GM23338 (cell line): ENCODE results near the gene KLHDC7B. TPM values are rescaled to one million over a fixed set of nuclear protein-coding genes. Genes with fewer than 3 reads are reported as not detected.
"Not testable (repeated sequence)": the region's sequence is repeated elsewhere in the genome, so short reads cannot be mapped to it uniquely, and the experiment has no call there.

ENCODE experiments used
- ATAC-seq: fragments of 200-7000 bp; cut with Tn5 transposase; 3 replicates; pipeline ENCODE4 v1.9.1; 2020
- DNase-seq: peaks from one replicate; pipeline ENCODE4 v3.0.0-alpha.2; 2015; ENCODE audit warnings: low spot score
- H2AFZ ChIP-seq: fragments of 200-600 bp; sonication (generic); 2 replicates; pipeline ENCODE4 v1.8.0; 2016; ENCODE audit warnings: antibody characterized with exemption, mild to moderate bottlenecking, moderate library complexity
- H3F3A ChIP-seq: fragments of 200-600 bp; sonication (generic); replicated peaks from 2 replicates; pipeline ENCODE4 v1.8.0; 2017; ENCODE audit warnings: antibody characterized with exemption, mixed run types, low read depth
- H3K27ac ChIP-seq: fragments of 200-600 bp; sonication (generic); 2 replicates; pipeline ENCODE4 v1.6.1; 2016; ENCODE audit warnings: low read depth
- H3K27me3 ChIP-seq: fragments of 200-600 bp; sonication (generic); 2 replicates; pipeline ENCODE4 v1.8.0; 2016; ENCODE audit warnings: mild to moderate bottlenecking, mixed run types, moderate library complexity; ENCODE audit not compliant: insufficient read depth
- H3K36me3 ChIP-seq: fragments of 200-600 bp; sonication (generic); 2 replicates; pipeline ENCODE4 v1.8.0; 2016; ENCODE audit warnings: mild to moderate bottlenecking; ENCODE audit not compliant: insufficient read depth
- H3K4me1 ChIP-seq: fragments of 200-600 bp; sonication (generic); 2 replicates; pipeline ENCODE4 v1.8.0; 2016; ENCODE audit warnings: mild to moderate bottlenecking, moderate library complexity; ENCODE audit not compliant: insufficient read depth
- H3K4me2 ChIP-seq: fragments of 200-600 bp; sonication (generic); 2 replicates; pipeline ENCODE4 v1.7.1; 2017; ENCODE audit warnings: mixed run types
- H3K4me3 ChIP-seq: fragments of 200-600 bp; sonication (generic); 2 replicates; pipeline ENCODE4 v1.6.1; 2016; ENCODE audit warnings: mixed run types
- H3K79me2 ChIP-seq: fragments of 200-600 bp; sonication (generic); replicated peaks from 2 replicates; pipeline ENCODE4 v1.8.0; 2017; ENCODE audit warnings: mild to moderate bottlenecking; ENCODE audit not compliant: insufficient read depth
- H3K9me2 ChIP-seq: fragments of 200-600 bp; sonication (generic); 2 replicates; pipeline ENCODE4 v1.8.0; 2017; ENCODE audit not compliant: insufficient read depth
- H4K20me1 ChIP-seq: fragments of 200-600 bp; sonication (generic); replicated peaks from 2 replicates; pipeline ENCODE4 v1.8.0; 2017; ENCODE audit warnings: mild to moderate bottlenecking; ENCODE audit not compliant: insufficient read depth
- H3K27ac Mint-ChIP-seq: 2 replicates; pipeline ENCODE4 v1.8.0; 2020; ENCODE audit warnings: inconsistent platforms, mild to moderate bottlenecking, moderate library complexity, mixed read lengths
- H3K27me3 Mint-ChIP-seq: 3 replicates; pipeline ENCODE4 v1.8.0; 2022; ENCODE audit warnings: low read depth, mild to moderate bottlenecking, moderate library complexity, mixed read lengths, inconsistent platforms; ENCODE audit not compliant: insufficient read depth, poor library complexity
- H3K36me3 Mint-ChIP-seq: 3 replicates; pipeline ENCODE4 v1.8.0; 2021; ENCODE audit warnings: low read depth, mild to moderate bottlenecking, inconsistent platforms, moderate library complexity, mixed read lengths
- H3K4me1 Mint-ChIP-seq: 3 replicates; pipeline ENCODE4 v1.8.0; 2020; ENCODE audit warnings: mild to moderate bottlenecking, inconsistent platforms, mixed read lengths
- H3K4me3 Mint-ChIP-seq: 3 replicates; pipeline ENCODE4 v1.8.0; 2021; ENCODE audit warnings: moderate library complexity, mild to moderate bottlenecking, inconsistent platforms, mixed read lengths
- H3K9me3 Mint-ChIP-seq: 3 replicates; pipeline ENCODE4 v1.8.0; 2020; ENCODE audit warnings: moderate library complexity, mild to moderate bottlenecking, inconsistent platforms, mixed read lengths
- CREB1 ChIP-seq: fragments of 250-450 bp; sonication (Bioruptor Pico); IDR thresholded peaks from 2 replicates; pipeline ENCODE4 v1.5.0; 2020; ENCODE audit warnings: low read depth, mild to moderate bottlenecking, moderate library complexity
- ETS1 ChIP-seq: IDR thresholded peaks from 2 replicates; pipeline ENCODE4 v1.6.1; 2016; ENCODE audit warnings: antibody characterized with exemption
- EZH2 ChIP-seq: fragments of 200-600 bp; sonication (generic); IDR thresholded peaks from one replicate; pipeline ENCODE4 v1.8.0; 2017; ENCODE audit warnings: antibody characterized with exemption, mild to moderate bottlenecking, low read depth; ENCODE audit not compliant: unreplicated experiment
- EZH2phosphoT487 ChIP-seq: fragments of 200-600 bp; sonication (generic); IDR thresholded peaks from one replicate; pipeline ENCODE4 v1.8.1; 2018; ENCODE audit warnings: antibody characterized with exemption; ENCODE audit not compliant: unreplicated experiment
- JUNB ChIP-seq: IDR thresholded peaks from one replicate; pipeline ENCODE4 v1.6.1; 2016; ENCODE audit warnings: antibody characterized with exemption; ENCODE audit not compliant: unreplicated experiment
- ZNF331 ChIP-seq: fragments of 250-450 bp; sonication (Bioruptor Pico); IDR thresholded peaks from 2 replicates; pipeline ENCODE4 v1.5.0; 2020; ENCODE audit warnings: low read depth, mild to moderate bottlenecking, moderate library complexity
- ZNF462 ChIP-seq: fragments of 250-450 bp; sonication (Bioruptor Pico); IDR thresholded peaks from 2 replicates; pipeline ENCODE4 v1.5.0; 2020; ENCODE audit warnings: mild to moderate bottlenecking, moderate library complexity
- polyA plus RNA-seq: library from polyadenylated mRNA; unstranded; fragments of >200 nt; fragmentation: Nextera tagmentation; extraction: Ambion mirVana; gene quantifications from 2 replicates; pipeline ENCODE4 v1.2.1, GENCODE V29; 2016
- total RNA-seq: library from RNA; depleted of rRNA; stranded (reverse); fragments of >200 nt; shearing (Covaris generic); gene quantifications from 2 replicates; pipeline ENCODE4 v1.2.3, GENCODE V29; 2014

Gene KLHDC7B
- total and polyA plus RNA-seq, 2 experiments from 2014 or later = not detected

- no peak for TF ChIP-seq ZNF462 (CRISPR knock-in tag)
- no peak for TF ChIP-seq JUNB
- no peak for TF ChIP-seq CREB1 (CRISPR knock-in tag)
- TF ChIP-seq ETS1 = no peak
- no peak for TF ChIP-seq ZNF331 (CRISPR knock-in tag)
- no peak for TF ChIP-seq EZH2phosphoT487
- no peak for TF ChIP-seq EZH2
These were observed 12.6 kb upstream of the KLHDC7B start (continued) for GRCh38 chr22:50532824-50533796.

GRCh38 chr22:50533856-50534711 is 11.6 kb upstream of the KLHDC7B start:
- DNase-seq, H3F3A ChIP-seq, H3K79me2 ChIP-seq, H3K36me3 ChIP-seq, ATAC-seq, H2AFZ ChIP-seq, H3K9me3 Mint-ChIP-seq, H3K27ac ChIP-seq, H4K20me1 ChIP-seq, H3K9me2 ChIP-seq, H3K4me1 Mint-ChIP-seq, H3K4me1 ChIP-seq, H3K4me3 Mint-ChIP-seq, H3K4me3 ChIP-seq, H3K27ac Mint-ChIP-seq, H3K4me2 ChIP-seq, H3K36me3 Mint-ChIP-seq: not testable (repeated sequence)
- H3K27me3 Mint-ChIP-seq = peaks cover 55% of the 10 kb centered on the region
- peaks cover 57% of the 10 kb centered on the region for H3K27me3 ChIP-seq
